ENCODE data around the gene SNAPC4. TPM values are rescaled to one million over a fixed set of nuclear protein-coding genes. Genes with fewer than 3 reads are reported as not detected.

Gene SNAPC4
- total and polyA plus RNA-seq, 4 donors: 6.8 to 12.4 (median 9.8) TPM

DNA sequence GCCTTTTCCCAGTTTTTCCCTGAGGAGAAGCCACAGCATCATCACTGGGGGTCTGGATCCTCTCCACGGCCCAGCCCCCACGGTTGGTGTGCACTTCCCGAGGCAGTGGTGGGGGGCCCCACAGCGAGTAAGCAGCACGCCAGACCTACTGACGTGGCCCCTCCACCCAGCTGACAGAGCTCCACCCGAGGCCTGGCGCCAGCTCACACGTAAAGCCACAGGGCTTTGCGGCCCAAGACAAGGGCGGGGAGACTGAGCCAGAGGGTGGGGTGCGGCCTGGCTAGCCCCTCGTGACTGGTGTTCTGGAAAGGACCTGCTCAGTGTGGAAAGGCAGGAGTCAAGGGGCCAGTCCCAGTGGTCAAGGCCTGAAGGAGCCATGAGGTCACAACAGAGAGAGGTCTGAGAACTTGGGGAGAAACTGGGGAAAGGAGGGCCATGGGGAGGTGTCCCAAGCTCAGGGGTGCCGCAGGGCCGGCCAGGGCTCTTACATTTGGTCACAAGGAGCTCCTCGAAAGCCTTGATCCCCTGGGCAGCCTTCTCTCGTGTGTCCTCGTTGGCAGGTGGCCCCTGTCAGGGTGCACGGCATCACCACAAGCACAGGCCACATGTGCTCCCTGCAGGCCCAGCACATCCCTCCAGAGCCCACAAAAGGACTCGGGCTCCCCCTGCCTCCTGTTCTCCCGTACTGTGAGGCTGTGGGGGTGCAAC, 5.5 kb downstream of the SNAPC4 start:
- ATAC-seq (ENCODE audit: insufficient read depth, low FRiP score): no peak
- Histone ChIP-seq H3K9ac (ENCODE audit: insufficient read depth in 1 of 2, low read length in 2 of 2) (no peak overlapping the region), H3K27ac (ENCODE audit: low read depth in 1 of 2, low read length in 1 of 2) (no peak overlapping the region)

DNA sequence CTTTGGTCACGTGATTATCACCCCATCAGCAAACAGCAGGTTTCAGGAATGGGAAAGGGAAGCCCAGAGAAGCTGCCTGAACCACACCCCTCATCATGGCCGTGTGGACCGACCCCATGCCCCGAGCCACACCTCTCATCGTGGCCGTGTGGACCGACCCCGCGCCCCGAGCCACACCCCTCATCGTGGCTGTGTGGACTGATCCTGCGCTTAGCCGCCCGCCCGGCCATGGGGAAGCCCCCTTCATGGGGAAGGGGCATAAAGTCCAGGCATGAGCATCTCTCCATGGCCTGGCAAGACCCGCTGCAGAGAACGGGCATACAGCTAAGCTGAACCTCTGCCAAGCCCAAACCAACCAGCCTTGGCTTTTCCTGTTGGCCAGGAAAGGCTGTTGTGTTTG, 6.4 kb downstream of the SNAPC4 start:
- peaks cover 5 to 68% (median 15%) of the 10 kb centered on the region in 4 donors for H3K36me3 ChIP-seq (ENCODE audit: control insufficient read depth in 4 of 4, insufficient read depth in 4 of 4, low read length in 4 of 4)
- no peaks in the 10 kb centered on the region for H3K9me3 ChIP-seq (ENCODE audit: control insufficient read depth in 4 of 4, insufficient read depth in 3 of 4, low read length in 3 of 4)
- no peaks in the 10 kb centered on the region for H3K27me3 ChIP-seq (ENCODE audit: control insufficient read depth in 3 of 3, insufficient read depth in 3 of 3, low read length in 2 of 3)
- ATAC-seq (ENCODE audit: insufficient read depth, low FRiP score): no peak
- no peak overlapping the region for H3K9ac ChIP-seq (ENCODE audit: insufficient read depth in 1 of 2, low read length in 2 of 2)
- DNase-seq: no peak
- H3K4me1 ChIP-seq (ENCODE audit: control insufficient read depth in 5 of 5, insufficient read depth in 5 of 5, low read length in 5 of 5): peaks cover 0 to 2% (median 0%) of the 10 kb centered on the region in 5 donors
- no peak overlapping the region for H3K27ac ChIP-seq (ENCODE audit: low read depth in 1 of 2, low read length in 1 of 2)
- TF ChIP-seq, protein P1, sequence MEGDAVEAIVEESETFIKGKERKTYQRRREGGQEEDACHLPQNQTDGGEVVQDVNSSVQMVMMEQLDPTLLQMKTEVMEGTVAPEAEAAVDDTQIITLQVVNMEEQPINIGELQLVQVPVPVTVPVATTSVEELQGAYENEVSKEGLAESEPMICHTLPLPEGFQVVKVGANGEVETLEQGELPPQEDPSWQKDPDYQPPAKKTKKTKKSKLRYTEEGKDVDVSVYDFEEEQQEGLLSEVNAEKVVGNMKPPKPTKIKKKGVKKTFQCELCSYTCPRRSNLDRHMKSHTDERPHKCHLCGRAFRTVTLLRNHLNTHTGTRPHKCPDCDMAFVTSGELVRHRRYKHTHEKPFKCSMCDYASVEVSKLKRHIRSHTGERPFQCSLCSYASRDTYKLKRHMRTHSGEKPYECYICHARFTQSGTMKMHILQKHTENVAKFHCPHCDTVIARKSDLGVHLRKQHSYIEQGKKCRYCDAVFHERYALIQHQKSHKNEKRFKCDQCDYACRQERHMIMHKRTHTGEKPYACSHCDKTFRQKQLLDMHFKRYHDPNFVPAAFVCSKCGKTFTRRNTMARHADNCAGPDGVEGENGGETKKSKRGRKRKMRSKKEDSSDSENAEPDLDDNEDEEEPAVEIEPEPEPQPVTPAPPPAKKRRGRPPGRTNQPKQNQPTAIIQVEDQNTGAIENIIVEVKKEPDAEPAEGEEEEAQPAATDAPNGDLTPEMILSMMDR (IDR thresholded peaks at IDR 0.05; ENCODE audit: control extremely low read depth, extremely low read depth): no peak
- 90 to 98% methylated on average over 17 of the region's 17 CpGs for WGBS, 2 donors
- no peak overlapping the region for H3K4me3 ChIP-seq

More for the DNA sequence above, 5.5 kb downstream of the SNAPC4 start:
- TF ChIP-seq, protein P1 (IDR thresholded peaks at IDR 0.05; ENCODE audit: control extremely low read depth, extremely low read depth): no peak
- Histone ChIP-seq H3K9me3 (ENCODE audit: control insufficient read depth in 4 of 4, insufficient read depth in 3 of 4, low read length in 3 of 4) (no peaks in the 10 kb centered on the region), H3K4me1 (ENCODE audit: control insufficient read depth in 5 of 5, insufficient read depth in 5 of 5, low read length in 5 of 5) (peaks cover 0 to 11% (median 6%) of the 10 kb centered on the region in 5 donors), H3K27me3 (ENCODE audit: control insufficient read depth in 3 of 3, insufficient read depth in 3 of 3, low read length in 2 of 3) (no peaks in the 10 kb centered on the region), H3K36me3 (ENCODE audit: control insufficient read depth in 4 of 4, insufficient read depth in 4 of 4, low read length in 4 of 4) (peaks cover 5 to 63% (median 15%) of the 10 kb centered on the region in 4 donors), H3K4me3 (no peak overlapping the region)
- DNase-seq: no peak
- WGBS, 2 donors: 95 to 98% methylated on average over 18 to 21 of the region's 21 CpGs

DNA sequence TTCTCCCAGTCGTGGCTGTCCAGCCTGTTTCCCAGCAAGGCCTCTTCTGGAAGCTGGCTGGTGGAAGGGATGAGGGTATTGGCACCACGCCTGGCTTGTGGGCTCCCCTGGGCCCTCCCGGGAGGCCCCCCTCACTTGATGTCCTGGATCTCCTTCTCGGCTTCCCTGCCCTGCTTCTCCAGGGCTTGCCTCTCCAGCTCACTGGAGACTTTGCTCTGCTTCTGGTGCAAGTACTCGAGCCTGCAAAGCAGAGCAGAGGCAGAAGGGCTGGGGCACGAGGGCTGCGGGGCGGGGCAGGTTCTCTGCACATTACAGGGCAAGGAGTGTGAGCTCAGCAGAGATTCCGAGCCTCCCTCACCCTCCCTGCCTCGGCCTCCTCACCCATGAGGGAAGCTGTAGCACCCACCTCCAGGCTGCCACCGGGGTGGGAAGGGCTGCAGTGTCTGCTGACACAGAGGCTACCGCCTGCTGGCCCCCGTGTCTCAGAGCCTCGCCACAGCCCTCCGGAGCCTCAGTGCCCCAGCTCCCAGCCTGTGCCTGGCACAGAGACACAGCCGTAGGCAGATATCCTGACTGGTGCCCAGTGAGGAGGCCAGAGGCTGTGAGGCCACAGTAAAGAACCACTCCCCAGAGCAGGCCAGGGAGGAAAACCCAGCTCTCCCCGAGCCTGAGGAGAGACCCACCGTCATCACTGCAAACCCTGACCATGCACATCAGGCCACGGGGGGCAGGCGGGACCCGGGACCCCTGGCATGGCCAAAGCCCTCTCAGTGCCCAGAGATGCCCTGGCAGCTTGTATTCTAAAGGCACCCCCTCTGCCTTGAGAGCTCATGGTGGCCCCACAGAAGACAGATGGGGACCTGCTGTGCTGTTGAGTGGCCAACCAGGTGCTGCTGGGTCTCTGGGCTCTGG, 7.2 kb downstream of the SNAPC4 start:
- Histone ChIP-seq H3K9ac (ENCODE audit: insufficient read depth in 1 of 2, low read length in 2 of 2) (no peak overlapping the region), H3K36me3 (ENCODE audit: control insufficient read depth in 4 of 4, insufficient read depth in 4 of 4, low read length in 4 of 4) (peaks cover 5 to 71% (median 15%) of the 10 kb centered on the region in 4 donors), H3K27me3 (ENCODE audit: control insufficient read depth in 3 of 3, insufficient read depth in 3 of 3, low read length in 2 of 3) (no peaks in the 10 kb centered on the region), H3K4me1 (ENCODE audit: control insufficient read depth in 5 of 5, insufficient read depth in 5 of 5, low read length in 5 of 5) (no peaks in the 10 kb centered on the region), H3K4me3 (no peak overlapping the region), H3K9me3 (ENCODE audit: control insufficient read depth in 4 of 4, insufficient read depth in 3 of 4, low read length in 3 of 4) (no peaks in the 10 kb centered on the region), H3K27ac (ENCODE audit: low read depth in 1 of 2, low read length in 1 of 2) (no peak overlapping the region)
- DNase-seq (no peak), ATAC-seq (ENCODE audit: insufficient read depth, low FRiP score) (no peak)
- WGBS, 2 donors: 90 to 93% methylated on average over 21 of the region's 21 CpGs
- TF ChIP-seq, protein P1 (IDR thresholded peaks at IDR 0.05; ENCODE audit: control extremely low read depth, extremely low read depth): no peak

All from lung (tissue), 12 donors.